Peyer's patch (tissue), 4 donors: ENCODE measurements around the gene H2BK1.

ENCODE experiments used
- POLR2A ChIP-seq, 2 donors: fragments of 450-650 bp; IDR thresholded peaks; one replicate each; pipeline ENCODE4 v1.5.1; 2017; ENCODE audit warnings: antibody characterized with exemption in 2 of 2, mild to moderate bottlenecking in 2 of 2, moderate library complexity in 2 of 2
- TF ChIP-seq, protein P1 (sequence below), 6 experiments: fragments of 450-650 bp in 4 of 6; fragments of 200-600 bp in 2 of 6; sonication (generic) in 1 of 6; IDR thresholded peaks; one replicate each; pipeline ENCODE4 v1.5.1; 2017 to 2019; ENCODE audit warnings: antibody characterized with exemption in 6 of 6, mild to moderate bottlenecking in 3 of 6, moderate library complexity in 1 of 6

DNA sequence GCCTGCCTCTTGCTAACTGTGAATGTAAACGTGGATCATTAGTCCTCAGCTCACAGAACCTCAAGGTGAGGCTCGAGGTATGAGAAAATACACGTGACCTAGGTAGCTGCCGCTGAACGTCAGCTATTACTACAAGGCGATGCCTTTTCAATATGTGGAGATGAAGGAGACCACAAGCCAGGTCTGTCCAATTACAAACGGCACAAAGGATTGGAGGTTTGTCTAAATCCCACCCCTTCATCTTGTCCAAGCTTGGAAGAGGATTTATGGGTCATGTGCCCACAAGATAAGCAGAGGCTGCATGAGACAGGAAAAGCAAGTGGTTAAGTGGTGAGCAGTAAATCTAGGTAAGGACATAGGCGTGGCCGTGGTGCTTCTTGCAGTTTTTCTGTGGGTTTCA lies 3.4 kb downstream of the H2BK1 start:
- TF ChIP-seq, protein P1, sequence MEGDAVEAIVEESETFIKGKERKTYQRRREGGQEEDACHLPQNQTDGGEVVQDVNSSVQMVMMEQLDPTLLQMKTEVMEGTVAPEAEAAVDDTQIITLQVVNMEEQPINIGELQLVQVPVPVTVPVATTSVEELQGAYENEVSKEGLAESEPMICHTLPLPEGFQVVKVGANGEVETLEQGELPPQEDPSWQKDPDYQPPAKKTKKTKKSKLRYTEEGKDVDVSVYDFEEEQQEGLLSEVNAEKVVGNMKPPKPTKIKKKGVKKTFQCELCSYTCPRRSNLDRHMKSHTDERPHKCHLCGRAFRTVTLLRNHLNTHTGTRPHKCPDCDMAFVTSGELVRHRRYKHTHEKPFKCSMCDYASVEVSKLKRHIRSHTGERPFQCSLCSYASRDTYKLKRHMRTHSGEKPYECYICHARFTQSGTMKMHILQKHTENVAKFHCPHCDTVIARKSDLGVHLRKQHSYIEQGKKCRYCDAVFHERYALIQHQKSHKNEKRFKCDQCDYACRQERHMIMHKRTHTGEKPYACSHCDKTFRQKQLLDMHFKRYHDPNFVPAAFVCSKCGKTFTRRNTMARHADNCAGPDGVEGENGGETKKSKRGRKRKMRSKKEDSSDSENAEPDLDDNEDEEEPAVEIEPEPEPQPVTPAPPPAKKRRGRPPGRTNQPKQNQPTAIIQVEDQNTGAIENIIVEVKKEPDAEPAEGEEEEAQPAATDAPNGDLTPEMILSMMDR (IDR thresholded peaks at IDR 0.05): no peak
- no peak for TF ChIP-seq POLR2A (IDR thresholded peaks at IDR 0.05)
